HepG2 (cell line): ENCODE measurements around the gene ADGRV1. TPM values are rescaled to one million over a fixed set of nuclear protein-coding genes. Genes with fewer than 3 reads are reported as not detected.

Experiments used
- ATAC-seq: fragments of 200-7000 bp; cut with Tn5 transposase; 3 replicates; pipeline ENCODE4 v1.9.1; 2020; ENCODE audit warnings: mild to moderate bottlenecking, moderate library complexity
- BruUV-seq: library from RNA; stranded (reverse); fragments of 400-500 nt; replicated peaks from 2 replicates; lab custom pipeline; 2021; lab: Mats Ljungman, UMichigan
- CTCF ChIA-PET: fragments of 300-600 bp; formaldehyde crosslinking; extraction: SDS; loops from one replicate; lab custom pipeline; 2021; ENCODE audit warnings: low total read pairs, inconsistent platforms, low intra/inter-chr PET ratio; lab: Yijun Ruan, JAX
- POLR2A ChIA-PET: fragments of 350-600 bp; sonication (Branson Sonifier 250); formaldehyde crosslinking; loops from one replicate; lab custom pipeline; 2020; ENCODE audit warnings: antibody characterized with exemption, inconsistent platforms; lab: Yijun Ruan, JAX
- DNase-seq: peaks from one replicate; pipeline ENCODE4 v3.0.0-alpha.2; 2015; ENCODE audit warnings: low spot score
- FAIRE-seq: peaks from 3 replicates; lab custom pipeline; 2011; peaks lifted over from hg19 to GRCh38; lab: Jason Lieb, UNC
- H2AFZ ChIP-seq: one replicate; pipeline ENCODE4 v1.6.1; 2011; ENCODE audit warnings: low read length, inconsistent platforms
- H3K27ac ChIP-seq: fragments of 300-600 bp; 3 replicates; pipeline ENCODE4 v1.8.0; 2011; ENCODE audit warnings: mixed run types, mild to moderate bottlenecking, mixed read lengths, low read length, inconsistent platforms; ENCODE audit not compliant: insufficient read depth; ENCODE audit errors: extremely low read length
- H3K27me3 ChIP-seq, 2 experiments: fragments of 200-600 bp in 1 of 2; 2 replicates in 1 of 2; 3 replicates in 1 of 2; pipeline versions ENCODE4 v1.6.0 to v1.8.0; 2011; ENCODE audit warnings: low read length in 2 of 2, mild to moderate bottlenecking in 2 of 2, moderate library complexity in 2 of 2, inconsistent platforms in 1 of 2; ENCODE audit not compliant: insufficient read depth in 2 of 2, control insufficient read depth in 1 of 2
- H3K36me3 ChIP-seq, 2 experiments: fragments of 200-600 bp in 1 of 2; replicated peaks in 1 of 2; 2 replicates in 1 of 2; 3 replicates in 1 of 2; pipeline versions ENCODE4 v1.5.1 to v1.8.0; 2011; ENCODE audit warnings: low read length in 2 of 2, inconsistent platforms in 1 of 2; ENCODE audit not compliant: insufficient read depth in 2 of 2, control insufficient read depth in 1 of 2
- H3K4me1 ChIP-seq: 2 replicates; pipeline ENCODE4 v1.5.1; 2012; ENCODE audit warnings: low read length, inconsistent platforms; ENCODE audit not compliant: insufficient read depth
- H3K4me2 ChIP-seq: 2 replicates; pipeline ENCODE4 v1.6.0; 2011; ENCODE audit warnings: low read depth, low read length, inconsistent platforms
- H3K4me3 ChIP-seq, 3 experiments: fragments of 200-600 bp in 1 of 3; sonication (generic), shearing (Covaris generic) in 1 of 3; replicated peaks in 1 of 3; 2 replicates each; pipeline ENCODE4 v1.5.1; 2011 to 2016; ENCODE audit warnings: low read length in 3 of 3, inconsistent platforms in 2 of 3, low read depth in 2 of 3, mild to moderate bottlenecking in 2 of 3, control low read depth in 1 of 3, mixed read lengths in 1 of 3; ENCODE audit not compliant: insufficient read depth in 1 of 3
- H3K79me2 ChIP-seq: one replicate; pipeline ENCODE4 v1.6.1; 2011; ENCODE audit warnings: low read length, inconsistent platforms; ENCODE audit not compliant: insufficient read depth
- H3K9ac ChIP-seq: 2 replicates; pipeline ENCODE4 v1.6.0; 2011; ENCODE audit warnings: mild to moderate bottlenecking, low read depth, low read length, inconsistent platforms; ENCODE audit not compliant: insufficient read depth
- H3K9me3 ChIP-seq: 2 replicates; pipeline ENCODE4 v1.5.1; 2012; ENCODE audit warnings: mild to moderate bottlenecking, low read length
- H4K20me1 ChIP-seq: 2 replicates; pipeline ENCODE4 v1.6.0; 2011; ENCODE audit warnings: inconsistent platforms, mild to moderate bottlenecking, low read length, moderate library complexity; ENCODE audit not compliant: insufficient read depth
- SIX1 ChIP-seq: sonication (generic); formaldehyde crosslinking; IDR thresholded peaks from 2 replicates; pipeline ENCODE4 v1.4.0; 2020; ENCODE audit warnings: missing genetic modification reagents, borderline replicate concordance
- TGIF2 ChIP-seq: IDR thresholded peaks from 2 replicates; pipeline ENCODE4 v1.6.1; 2016; ENCODE audit warnings: control low read depth, missing compliant biosample characterization
- TP53 ChIP-seq: sonication (generic); formaldehyde crosslinking; conservative IDR thresholded peaks from 2 replicates; pipeline ENCODE4 v1.4.0; 2020; ENCODE audit warnings: missing genetic modification reagents
- ZBTB42 ChIP-seq: sonication (generic); formaldehyde crosslinking; IDR thresholded peaks from 2 replicates; pipeline ENCODE4 v1.5.0; 2020; ENCODE audit warnings: mild to moderate bottlenecking, missing genetic modification reagents
- ZNF674 ChIP-seq: sonication (generic); formaldehyde crosslinking; IDR thresholded peaks from 2 replicates; pipeline ENCODE4 v1.5.0; 2020; ENCODE audit warnings: low read depth, mild to moderate bottlenecking, missing genetic modification reagents
- ZNF703 ChIP-seq: sonication (generic); formaldehyde crosslinking; IDR thresholded peaks from 2 replicates; pipeline ENCODE4 v1.5.1; 2020; ENCODE audit warnings: missing genetic modification reagents, mild to moderate bottlenecking, moderate library complexity, borderline replicate concordance
- WGBS: methylation state at CpG from one replicate; pipeline ENCODE4 v1.1.6; 2017; ENCODE audit warnings: low lambda C conversion rate; 5-methylcytosine and 5-hydroxymethylcytosine counted together
- in situ Hi-C: cut with HindIII; loops from 2 replicates; pipeline ENCODE4 v1.10.0; 2017; ENCODE audit warnings: low pct_unique_long_range_greater_than_20kb; ENCODE audit not compliant: extremely low pct_ligation_motif_present
- intact Hi-C: fragments of 100-400 bp; cut with micrococcal nuclease; formaldehyde crosslinking; loops from one replicate; pipeline ENCODE4 v1.10.0; 2022; ENCODE audit not compliant: unreplicated experiment
- polyA plus RNA-seq, 8 experiments: library from polyadenylated mRNA; depleted of rRNA in 3 of 8; stranded (reverse) in 7 of 8; unstranded in 1 of 8; fragments of >200 nt; fragmentation: Illumina TruSeq in 4 of 8; extraction: Trizol in 4 of 8; gene quantifications; 2 replicates each; pipeline versions ENCODE4 v1.2.1 to v1.2.3, GENCODE V29; 2011 to 2016; ENCODE audit warnings: low read depth in 4 of 8, missing spikeins in 1 of 8, mixed read lengths in 1 of 8; ENCODE audit not compliant: insufficient read depth in 1 of 8
- total RNA-seq, 5 experiments: library from RNA; depleted of rRNA; stranded (reverse); fragments of >200 nt; fragmentation: Illumina TruSeq; extraction: Trizol; gene quantifications; 2 replicates each; pipeline ENCODE4 v1.2.3, GENCODE V29; 2016; ENCODE audit warnings: low read depth in 1 of 5
- TF ChIP-seq, protein P1 (sequence below): sonication (generic); formaldehyde crosslinking; IDR thresholded peaks from 2 replicates; pipeline ENCODE4 v1.5.0; 2020; ENCODE audit warnings: missing genetic modification reagents, mild to moderate bottlenecking, borderline replicate concordance
- TF ChIP-seq, protein P2 (sequence below): sonication (generic); formaldehyde crosslinking; IDR thresholded peaks from 2 replicates; pipeline ENCODE4 v1.4.0; 2020; ENCODE audit warnings: missing genetic modification reagents
- TF ChIP-seq, protein P3 (sequence below): sonication (generic); formaldehyde crosslinking; IDR thresholded peaks from 2 replicates; pipeline ENCODE4 v1.4.0; 2020; ENCODE audit warnings: mild to moderate bottlenecking, missing genetic modification reagents, borderline replicate concordance
- TF ChIP-seq, protein P4 (sequence below): sonication (generic); formaldehyde crosslinking; IDR thresholded peaks from 2 replicates; pipeline ENCODE4 v1.4.0; 2020; ENCODE audit warnings: missing genetic modification reagents, borderline replicate concordance
- TF ChIP-seq, protein P5 (sequence below): sonication (generic); formaldehyde crosslinking; IDR thresholded peaks from 2 replicates; pipeline ENCODE4 v1.5.1; 2020; ENCODE audit warnings: mild to moderate bottlenecking, missing genetic modification reagents
- TF ChIP-seq, protein P6 (sequence below): sonication (generic); IDR thresholded peaks from 2 replicates; pipeline ENCODE4 v1.6.1; 2016; ENCODE audit warnings: low read depth, borderline replicate concordance

ADGRV1 gene
- total and polyA plus RNA-seq, 2 of the 13 experiments (the other 11 are each of a cell fraction or from before 2014, with no cell fraction given) = 1.7 to 3.9 TPM

DNA sequence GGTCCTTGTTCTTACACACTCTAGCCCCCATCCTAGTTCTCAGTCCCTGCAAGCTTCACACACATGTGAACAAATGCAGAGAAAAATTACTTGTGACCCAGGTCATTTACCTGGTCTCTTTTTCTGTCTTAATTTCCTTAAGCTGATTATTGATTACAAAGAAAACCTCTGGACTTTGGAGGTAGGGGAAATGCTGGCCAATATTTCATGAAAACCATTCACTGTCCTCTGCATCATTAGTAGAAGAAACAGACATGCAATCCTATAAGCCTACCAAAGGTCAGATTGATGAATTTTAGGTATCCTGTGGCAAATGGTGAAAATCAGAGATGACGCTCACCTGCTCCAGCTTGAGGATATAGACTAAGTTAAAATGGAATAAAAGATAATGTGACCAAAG is 457.7 kb downstream of the ADGRV1 start:
- Histone ChIP-seq H3K79me2 (no peaks in the 10 kb centered on the region), H3K9ac (no peak overlapping the region), H3K36me3 (no peaks in the 10 kb centered on the region), H3K27ac (no peak overlapping the region), H3K9me3 (no peaks in the 10 kb centered on the region), H3K4me3 (no peak overlapping the region), H3K27me3 (no peaks in the 10 kb centered on the region), H3K4me1 (no peaks in the 10 kb centered on the region), H3K4me2 (no peak overlapping the region), H2AFZ (no peak overlapping the region), H4K20me1 (no peaks in the 10 kb centered on the region)
- TF ChIP-seq, protein P1, sequence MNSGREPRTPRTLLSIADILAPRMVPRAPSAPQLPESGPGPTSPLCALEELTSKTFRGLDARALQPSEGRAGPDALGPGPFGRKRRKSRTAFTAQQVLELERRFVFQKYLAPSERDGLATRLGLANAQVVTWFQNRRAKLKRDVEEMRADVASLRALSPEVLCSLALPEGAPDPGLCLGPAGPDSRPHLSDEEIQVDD (CRISPR knock-in tag) = no peak
- TF ChIP-seq, protein P2, sequence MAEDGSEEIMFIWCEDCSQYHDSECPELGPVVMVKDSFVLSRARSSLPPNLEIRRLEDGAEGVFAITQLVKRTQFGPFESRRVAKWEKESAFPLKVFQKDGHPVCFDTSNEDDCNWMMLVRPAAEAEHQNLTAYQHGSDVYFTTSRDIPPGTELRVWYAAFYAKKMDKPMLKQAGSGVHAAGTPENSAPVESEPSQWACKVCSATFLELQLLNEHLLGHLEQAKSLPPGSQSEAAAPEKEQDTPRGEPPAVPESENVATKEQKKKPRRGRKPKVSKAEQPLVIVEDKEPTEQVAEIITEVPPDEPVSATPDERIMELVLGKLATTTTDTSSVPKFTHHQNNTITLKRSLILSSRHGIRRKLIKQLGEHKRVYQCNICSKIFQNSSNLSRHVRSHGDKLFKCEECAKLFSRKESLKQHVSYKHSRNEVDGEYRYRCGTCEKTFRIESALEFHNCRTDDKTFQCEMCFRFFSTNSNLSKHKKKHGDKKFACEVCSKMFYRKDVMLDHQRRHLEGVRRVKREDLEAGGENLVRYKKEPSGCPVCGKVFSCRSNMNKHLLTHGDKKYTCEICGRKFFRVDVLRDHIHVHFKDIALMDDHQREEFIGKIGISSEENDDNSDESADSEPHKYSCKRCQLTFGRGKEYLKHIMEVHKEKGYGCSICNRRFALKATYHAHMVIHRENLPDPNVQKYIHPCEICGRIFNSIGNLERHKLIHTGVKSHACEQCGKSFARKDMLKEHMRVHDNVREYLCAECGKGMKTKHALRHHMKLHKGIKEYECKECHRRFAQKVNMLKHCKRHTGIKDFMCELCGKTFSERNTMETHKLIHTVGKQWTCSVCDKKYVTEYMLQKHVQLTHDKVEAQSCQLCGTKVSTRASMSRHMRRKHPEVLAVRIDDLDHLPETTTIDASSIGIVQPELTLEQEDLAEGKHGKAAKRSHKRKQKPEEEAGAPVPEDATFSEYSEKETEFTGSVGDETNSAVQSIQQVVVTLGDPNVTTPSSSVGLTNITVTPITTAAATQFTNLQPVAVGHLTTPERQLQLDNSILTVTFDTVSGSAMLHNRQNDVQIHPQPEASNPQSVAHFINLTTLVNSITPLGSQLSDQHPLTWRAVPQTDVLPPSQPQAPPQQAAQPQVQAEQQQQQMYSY (CRISPR knock-in tag) = no peak
- TF ChIP-seq, protein P3, sequence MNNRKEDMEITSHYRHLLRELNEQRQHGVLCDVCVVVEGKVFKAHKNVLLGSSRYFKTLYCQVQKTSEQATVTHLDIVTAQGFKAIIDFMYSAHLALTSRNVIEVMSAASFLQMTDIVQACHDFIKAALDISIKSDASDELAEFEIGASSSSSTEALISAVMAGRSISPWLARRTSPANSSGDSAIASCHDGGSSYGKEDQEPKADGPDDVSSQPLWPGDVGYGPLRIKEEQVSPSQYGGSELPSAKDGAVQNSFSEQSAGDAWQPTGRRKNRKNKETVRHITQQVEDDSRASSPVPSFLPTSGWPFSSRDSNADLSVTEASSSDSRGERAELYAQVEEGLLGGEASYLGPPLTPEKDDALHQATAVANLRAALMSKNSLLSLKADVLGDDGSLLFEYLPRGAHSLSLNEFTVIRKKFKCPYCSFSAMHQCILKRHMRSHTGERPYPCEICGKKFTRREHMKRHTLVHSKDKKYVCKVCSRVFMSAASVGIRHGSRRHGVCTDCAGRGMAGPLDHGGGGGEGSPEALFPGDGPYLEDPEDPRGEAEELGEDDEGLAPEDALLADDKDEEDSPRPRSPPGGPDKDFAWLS (CRISPR knock-in tag) = no peak
- TF ChIP-seq TGIF2 (CRISPR knock-in tag) = no peak
- no peak for TF ChIP-seq ZNF703 (CRISPR knock-in tag)
- TF ChIP-seq TP53 (CRISPR knock-in tag) = no peak
- TF ChIP-seq, protein P4, sequence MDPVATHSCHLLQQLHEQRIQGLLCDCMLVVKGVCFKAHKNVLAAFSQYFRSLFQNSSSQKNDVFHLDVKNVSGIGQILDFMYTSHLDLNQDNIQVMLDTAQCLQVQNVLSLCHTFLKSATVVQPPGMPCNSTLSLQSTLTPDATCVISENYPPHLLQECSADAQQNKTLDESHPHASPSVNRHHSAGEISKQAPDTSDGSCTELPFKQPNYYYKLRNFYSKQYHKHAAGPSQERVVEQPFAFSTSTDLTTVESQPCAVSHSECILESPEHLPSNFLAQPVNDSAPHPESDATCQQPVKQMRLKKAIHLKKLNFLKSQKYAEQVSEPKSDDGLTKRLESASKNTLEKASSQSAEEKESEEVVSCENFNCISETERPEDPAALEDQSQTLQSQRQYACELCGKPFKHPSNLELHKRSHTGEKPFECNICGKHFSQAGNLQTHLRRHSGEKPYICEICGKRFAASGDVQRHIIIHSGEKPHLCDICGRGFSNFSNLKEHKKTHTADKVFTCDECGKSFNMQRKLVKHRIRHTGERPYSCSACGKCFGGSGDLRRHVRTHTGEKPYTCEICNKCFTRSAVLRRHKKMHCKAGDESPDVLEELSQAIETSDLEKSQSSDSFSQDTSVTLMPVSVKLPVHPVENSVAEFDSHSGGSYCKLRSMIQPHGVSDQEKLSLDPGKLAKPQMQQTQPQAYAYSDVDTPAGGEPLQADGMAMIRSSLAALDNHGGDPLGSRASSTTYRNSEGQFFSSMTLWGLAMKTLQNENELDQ (CRISPR knock-in tag) = no peak
- TF ChIP-seq, protein P5, sequence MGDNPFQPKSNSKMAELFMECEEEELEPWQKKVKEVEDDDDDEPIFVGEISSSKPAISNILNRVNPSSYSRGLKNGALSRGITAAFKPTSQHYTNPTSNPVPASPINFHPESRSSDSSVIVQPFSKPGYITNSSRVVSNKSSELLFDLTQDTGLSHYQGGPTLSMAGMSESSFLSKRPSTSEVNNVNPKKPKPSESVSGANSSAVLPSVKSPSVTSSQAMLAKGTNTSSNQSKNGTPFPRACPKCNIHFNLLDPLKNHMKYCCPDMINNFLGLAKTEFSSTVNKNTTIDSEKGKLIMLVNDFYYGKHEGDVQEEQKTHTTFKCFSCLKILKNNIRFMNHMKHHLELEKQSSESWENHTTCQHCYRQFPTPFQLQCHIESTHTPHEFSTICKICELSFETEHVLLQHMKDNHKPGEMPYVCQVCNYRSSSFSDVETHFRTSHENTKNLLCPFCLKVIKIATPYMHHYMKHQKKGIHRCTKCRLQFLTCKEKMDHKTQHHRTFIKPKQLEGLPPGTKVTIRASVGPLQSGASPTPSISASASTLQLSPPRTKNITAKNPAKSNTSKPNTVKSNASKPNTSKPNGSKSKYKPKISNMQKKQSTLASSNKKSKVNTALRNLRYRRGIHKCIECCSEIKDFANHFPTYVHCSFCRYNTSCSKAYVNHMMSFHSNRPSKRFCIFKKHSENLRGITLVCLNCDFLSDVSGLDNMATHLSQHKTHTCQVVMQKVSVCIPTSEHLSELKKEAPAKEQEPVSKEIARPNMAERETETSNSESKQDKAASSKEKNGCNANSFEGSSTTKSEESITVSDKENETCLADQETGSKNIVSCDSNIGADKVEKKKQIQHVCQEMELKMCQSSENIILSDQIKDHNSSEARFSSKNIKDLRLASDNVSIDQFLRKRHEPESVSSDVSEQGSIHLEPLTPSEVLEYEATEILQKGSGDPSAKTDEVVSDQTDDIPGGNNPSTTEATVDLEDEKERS = no peak
- no peak for TF ChIP-seq ZNF674 (CRISPR knock-in tag)
- TF ChIP-seq, protein P6, sequence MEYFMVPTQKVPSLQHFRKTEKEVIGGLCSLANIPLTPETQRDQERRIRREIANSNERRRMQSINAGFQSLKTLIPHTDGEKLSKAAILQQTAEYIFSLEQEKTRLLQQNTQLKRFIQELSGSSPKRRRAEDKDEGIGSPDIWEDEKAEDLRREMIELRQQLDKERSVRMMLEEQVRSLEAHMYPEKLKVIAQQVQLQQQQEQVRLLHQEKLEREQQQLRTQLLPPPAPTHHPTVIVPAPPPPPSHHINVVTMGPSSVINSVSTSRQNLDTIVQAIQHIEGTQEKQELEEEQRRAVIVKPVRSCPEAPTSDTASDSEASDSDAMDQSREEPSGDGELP = no peak
- TF ChIP-seq ZBTB42 = no peak
- no peak for TF ChIP-seq SIX1 (CRISPR knock-in tag)
- no TSS peak for BruUV-seq
- FAIRE-seq (no peak), ATAC-seq (no peak), DNase-seq (no peak)
- 97% methylated on average over 1 of the region's 1 CpG for whole genome bisulfite sequencing
- in situ Hi-C loops = no loop called here
- ChIA-PET POLR2A (no interaction called here), CTCF (no interaction called here)
- intact Hi-C loops = no loop called here
